Mammary microvascular endothelial cell (primary cell): ENCODE results near the gene OR5AP2. TPM values are rescaled to one million over a fixed set of nuclear protein-coding genes. Genes with fewer than 3 reads are reported as not detected.

Source experiments
- total RNA-seq: library from RNA; depleted of rRNA; stranded (reverse); fragments of >200 nt; gene quantifications from 2 replicates; pipeline ENCODE4 v1.2.3, GENCODE V29; 2015

The OR5AP2 gene
- not detected in 2 replicates for total RNA-seq

GRCh38 chr11:56642339-56642738 is at the start of gene OR5AP2:
OR5AP2 (minus strand) TSS chr11:56642439; CDS start chr11:56642439, 0 bp downstream.

GRCh38 chr11:56663386-56663785 is 21.1 kb upstream of the OR5AP2 start, which contains the start of gene OR5AR1:
OR5AR1 (plus strand) TSS chr11:56663686; CDS start chr11:56663686, 0 bp downstream.

Other genes with a start within 250 kb of the OR5AP2 start
- not detected in 2 replicates for gene OR5AL1, start 229.7 kb downstream of the OR5AP2 start, total RNA-seq
- gene OR5M3, start 169.1 kb downstream of the OR5AP2 start, total RNA-seq: not detected in 2 replicates
- gene OR5M8, start 151.1 kb downstream of the OR5AP2 start, total RNA-seq: not detected in 2 replicates
- gene OR5M11, start 99.2 kb downstream of the OR5AP2 start, total RNA-seq: not detected in 2 replicates
- not detected in 2 replicates for gene OR5M10, start 64.7 kb downstream of the OR5AP2 start, total RNA-seq
- gene OR5M1, start 27.6 kb downstream of the OR5AP2 start, total RNA-seq: not detected in 2 replicates
- gene OR5AR1, start 21.2 kb upstream of the OR5AP2 start, total RNA-seq: not detected in 2 replicates
- not detected in 2 replicates for gene OR9G1, start 56.7 kb upstream of the OR5AP2 start, total RNA-seq
- not detected in 2 replicates for gene OR9G4, start 106.3 kb upstream of the OR5AP2 start, total RNA-seq